Measurements from ENCODE around the gene SNRPA. TPM values are rescaled to one million over a fixed set of nuclear protein-coding genes. Genes with fewer than 3 reads are reported as not detected.
"Not testable (repeated sequence)": the region's sequence is repeated elsewhere in the genome, so short reads cannot be mapped to it uniquely, and the experiment has no call there.

The SNRPA gene
- total RNA-seq, 4 donors from 2014 or later, result 24.3 to 35.2 (median 27.3) TPM

DNA sequence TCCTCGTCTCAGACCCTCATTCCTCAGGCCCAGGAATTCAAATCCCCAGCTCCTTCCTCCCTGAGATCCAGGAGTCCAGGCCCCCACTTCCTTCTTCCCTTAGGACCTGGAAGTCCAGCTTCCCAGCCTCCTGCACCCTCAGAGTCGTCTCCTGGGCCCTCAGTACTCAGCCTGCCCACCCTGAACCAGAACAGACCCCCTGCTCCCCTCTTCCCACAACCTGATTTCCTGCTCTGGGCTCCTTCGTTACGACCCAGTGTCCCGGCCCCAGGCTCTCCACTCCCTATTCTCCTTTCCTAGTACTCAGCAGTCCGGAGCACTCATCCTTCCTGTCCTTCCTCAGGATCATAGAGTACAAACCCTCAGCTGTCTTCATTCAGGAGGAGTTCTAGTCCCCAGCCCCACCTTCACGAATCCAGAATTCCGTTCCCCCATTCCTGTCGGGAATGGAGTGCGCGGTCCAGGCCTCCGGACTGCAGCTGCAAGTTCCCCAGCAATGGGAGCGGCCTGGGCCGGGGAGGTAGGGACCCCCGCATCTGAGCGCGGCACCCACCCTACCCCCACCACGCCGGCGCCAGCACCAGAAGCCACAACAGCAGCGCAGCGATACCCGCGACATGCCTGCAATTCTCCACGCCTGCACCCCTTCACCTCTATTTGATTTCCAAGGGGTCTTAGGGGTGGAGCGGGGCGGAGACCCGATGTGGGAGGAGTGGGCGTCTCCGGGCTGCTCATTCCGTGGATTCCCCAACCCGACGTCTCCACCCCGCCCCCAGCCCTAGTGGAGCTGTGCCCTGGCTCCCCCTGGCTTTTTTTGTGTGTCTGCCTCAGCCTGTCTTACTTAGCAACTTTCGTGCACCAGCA is 60.7 kb downstream of the SNRPA start:
- Histone ChIP-seq H3K9me3 (no peaks in the 10 kb centered on the region), H3K27me3 (no peaks in the 10 kb centered on the region), H3K27ac (peak overlapping the region; percentile 57 to 75 (median 62)), H3K4me1 (peaks cover 20 to 24% of the 10 kb centered on the region in 2 donors), H3K36me3 (peaks cover 0 to 20% of the 10 kb centered on the region in 2 donors), H3K4me3 (peak overlapping the region; percentile 59 to 70 (median 60))
- in situ Hi-C loops (cut with MboI; ENCODE audit: low sequenced_read_pairs in 4 of 4), result loop anchor here in 1 of 4 donors (10.0 kb wide), 1 partner anchor 57 kb away; the partner anchor contains the start of genes ACTMAP and SNRPA
- DNase-seq (no peak), ATAC-seq (no peak)
- intact Hi-C loops (cut with DNase I; ENCODE audit: low total_unique reads), result loop anchor here (5.0 kb wide), 1 partner anchor 321 kb away; no protein-coding TSS in a partner anchor
- no peak for TF ChIP-seq POLR2A (IDR thresholded peaks at IDR 0.05)
- TF ChIP-seq, protein P1, sequence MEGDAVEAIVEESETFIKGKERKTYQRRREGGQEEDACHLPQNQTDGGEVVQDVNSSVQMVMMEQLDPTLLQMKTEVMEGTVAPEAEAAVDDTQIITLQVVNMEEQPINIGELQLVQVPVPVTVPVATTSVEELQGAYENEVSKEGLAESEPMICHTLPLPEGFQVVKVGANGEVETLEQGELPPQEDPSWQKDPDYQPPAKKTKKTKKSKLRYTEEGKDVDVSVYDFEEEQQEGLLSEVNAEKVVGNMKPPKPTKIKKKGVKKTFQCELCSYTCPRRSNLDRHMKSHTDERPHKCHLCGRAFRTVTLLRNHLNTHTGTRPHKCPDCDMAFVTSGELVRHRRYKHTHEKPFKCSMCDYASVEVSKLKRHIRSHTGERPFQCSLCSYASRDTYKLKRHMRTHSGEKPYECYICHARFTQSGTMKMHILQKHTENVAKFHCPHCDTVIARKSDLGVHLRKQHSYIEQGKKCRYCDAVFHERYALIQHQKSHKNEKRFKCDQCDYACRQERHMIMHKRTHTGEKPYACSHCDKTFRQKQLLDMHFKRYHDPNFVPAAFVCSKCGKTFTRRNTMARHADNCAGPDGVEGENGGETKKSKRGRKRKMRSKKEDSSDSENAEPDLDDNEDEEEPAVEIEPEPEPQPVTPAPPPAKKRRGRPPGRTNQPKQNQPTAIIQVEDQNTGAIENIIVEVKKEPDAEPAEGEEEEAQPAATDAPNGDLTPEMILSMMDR (IDR thresholded peaks at IDR 0.05 in 4 of 5, conservative IDR thresholded peaks at IDR 0.05 in 1 of 5), result no peak

DNA sequence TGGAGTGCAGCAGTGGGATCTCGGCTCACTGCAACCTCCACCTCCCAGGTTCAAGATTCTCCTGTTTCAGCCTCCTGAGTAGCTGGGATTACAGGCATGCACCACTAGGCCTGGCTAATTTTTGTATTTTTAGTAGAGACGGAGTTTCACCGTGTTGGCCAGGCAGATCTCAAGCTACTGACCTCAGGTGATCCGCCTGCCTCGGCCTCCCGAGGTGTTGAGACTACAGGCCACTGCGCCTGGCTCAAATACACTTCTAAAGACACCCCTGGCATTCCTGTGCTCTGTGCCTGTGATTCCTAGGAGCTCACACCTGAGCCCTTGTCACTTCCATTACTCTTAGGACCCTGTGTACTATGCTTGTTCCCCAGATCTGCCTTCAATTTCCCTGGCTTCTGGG is 61.6 kb downstream of the SNRPA start:
- H3K9me3 ChIP-seq, H3K27me3 ChIP-seq, DNase-seq, H3K27ac ChIP-seq, ATAC-seq, H3K4me3 ChIP-seq: not testable (repeated sequence)
- Histone ChIP-seq H3K4me1 (peaks cover 14 to 16% of the 10 kb centered on the region in 2 donors), H3K36me3 (peaks cover 0 to 12% of the 10 kb centered on the region in 2 donors)
- intact Hi-C loops (cut with DNase I; ENCODE audit: low total_unique reads), result loop anchor here (5.0 kb wide), 1 partner anchor 320 kb away; no protein-coding TSS in a partner anchor
- in situ Hi-C loops (cut with MboI; ENCODE audit: low sequenced_read_pairs in 4 of 4), result loop anchor here in 1 of 4 donors (10.0 kb wide), 1 partner anchor 58 kb away; the partner anchor contains the start of genes ACTMAP and SNRPA

DNA sequence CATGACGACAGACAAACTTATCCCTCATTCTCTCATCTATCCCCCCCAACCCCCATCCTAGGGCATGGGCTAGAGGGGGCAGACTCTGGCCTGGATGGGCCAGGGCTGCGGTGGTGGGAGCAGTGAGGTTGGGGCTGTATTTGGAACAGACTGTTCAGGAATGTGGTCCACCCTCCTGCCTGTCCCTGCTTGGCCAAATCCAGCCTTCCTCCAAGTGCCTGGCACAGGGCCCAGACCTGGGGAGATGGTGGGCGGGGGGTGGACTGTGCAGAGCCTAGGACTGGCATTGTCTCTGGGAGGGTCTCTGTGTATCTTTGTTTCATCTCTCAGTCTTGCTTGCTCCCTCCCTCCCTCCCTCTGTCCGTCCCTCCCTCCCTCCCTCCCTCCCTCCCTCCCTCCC is 62.2 kb downstream of the SNRPA start:
- H3K27ac ChIP-seq, result no peak overlapping the region
- peaks cover 0 to 6% of the 10 kb centered on the region in 2 donors for H3K36me3 ChIP-seq
- H3K4me1 ChIP-seq, result peaks cover 13 to 14% of the 10 kb centered on the region in 2 donors
- in situ Hi-C loops (cut with MboI; ENCODE audit: low sequenced_read_pairs in 4 of 4) (loop anchor here in 1 of 4 donors (10.0 kb wide), 1 partner anchor 58 kb away; the partner anchor contains the start of genes ACTMAP and SNRPA), intact Hi-C loops (cut with DNase I; ENCODE audit: low total_unique reads) (loop anchor here (5.0 kb wide), 1 partner anchor 319 kb away; no protein-coding TSS in a partner anchor)
- H3K27me3 ChIP-seq, result no peaks in the 10 kb centered on the region
- H3K9me3 ChIP-seq, result no peaks in the 10 kb centered on the region
- DNase-seq (no peak), ATAC-seq (no peak)
- no peak overlapping the region for H3K4me3 ChIP-seq
- TF ChIP-seq, protein P1 (IDR thresholded peaks at IDR 0.05 in 4 of 5, conservative IDR thresholded peaks at IDR 0.05 in 1 of 5), result no peak
- TF ChIP-seq POLR2A (IDR thresholded peaks at IDR 0.05), result no peak

Other genes starting within 250 kb of the SNRPA start
- gene SHKBP1, start 174.3 kb upstream of the SNRPA start, total RNA-seq, result 10 to 100 TPM; 11.1 to 24.5 (median 23.6) TPM
- 10 to 100 TPM; 34.4 to 46.7 (median 40.5) TPM for gene LTBP4, start 149.8 kb upstream of the SNRPA start, total RNA-seq
- gene NUMBL, start 60.6 kb upstream of the SNRPA start, total RNA-seq, result 10 to 100 TPM in 3 of 4 donors, 1 to 10 TPM in 1; 5.5 to 16.7 (median 14.1) TPM
- 10 to 100 TPM; 14.9 to 30.7 (median 20.2) TPM for gene COQ8B, start 34.3 kb upstream of the SNRPA start, total RNA-seq
- 10 to 100 TPM; 14.9 to 34.5 (median 21.8) TPM for gene ITPKC, start 34.1 kb upstream of the SNRPA start, total RNA-seq
- gene ACTMAP, start 726 bp upstream of the SNRPA start, total RNA-seq, result 10 to 100 TPM in 1 of 4 donors, 1 to 10 TPM in 3; 4.2 to 14.6 (median 6.2) TPM
- gene MIA, start 24.3 kb downstream of the SNRPA start, total RNA-seq, result not detected
- 10 to 100 TPM; 14.9 to 27.2 (median 19.7) TPM for gene RAB4B, start 27.0 kb downstream of the SNRPA start, total RNA-seq
- 10 to 100 TPM; 42.7 to 56.6 (median 47.9) TPM for gene EGLN2, start 48.0 kb downstream of the SNRPA start, total RNA-seq
- under 1 TPM in 2 of 4 donors, not detected in 2; 0.16 to 0.20 TPM for gene CYP2A6, start 99.2 kb downstream of the SNRPA start, total RNA-seq
- not detected for gene CYP2A7, start 131.0 kb downstream of the SNRPA start, total RNA-seq
- not detected for gene CYP2B6, start 240.1 kb downstream of the SNRPA start, total RNA-seq

Measured in gastrocnemius medialis (tissue), 4 donors.